Endodermal cell (in vitro differentiated cells): ENCODE measurements around the gene RBMS3. TPM values are rescaled to one million over a fixed set of nuclear protein-coding genes. Genes with fewer than 3 reads are reported as not detected.

Experiments
- DNase-seq: peaks from one replicate; pipeline ENCODE4 v3.0.0-alpha.2; 2017
- H3K27ac ChIP-seq: 2 replicates; pipeline ENCODE4 v1.5.1; 2013; ENCODE audit warnings: mild to moderate bottlenecking, low read depth, low read length, moderate library complexity
- H3K27me3 ChIP-seq: 2 replicates; pipeline ENCODE4 v1.6.1; 2013; ENCODE audit warnings: mild to moderate bottlenecking, low read length, moderate library complexity; ENCODE audit not compliant: insufficient read depth, control insufficient read depth, poor library complexity, severe bottlenecking
- H3K36me3 ChIP-seq: 2 replicates; pipeline ENCODE4 v1.7.0; 2013; ENCODE audit warnings: mild to moderate bottlenecking, low read length, moderate library complexity; ENCODE audit not compliant: control insufficient read depth, insufficient read depth
- H3K4me1 ChIP-seq: one replicate; pipeline ENCODE4 v1.7.0; 2013; ENCODE audit warnings: low read length; ENCODE audit not compliant: control insufficient read depth, insufficient read depth
- H3K4me3 ChIP-seq: 2 replicates; pipeline ENCODE4 v1.5.1; 2013; ENCODE audit warnings: mild to moderate bottlenecking, low read length, moderate library complexity
- H3K9ac ChIP-seq: 2 replicates; pipeline ENCODE4 v1.6.1; 2013; ENCODE audit warnings: mild to moderate bottlenecking, low read length, moderate library complexity; ENCODE audit not compliant: poor library complexity, severe bottlenecking; ENCODE audit errors: extremely low read depth
- H3K9me3 ChIP-seq: 2 replicates; pipeline ENCODE4 v1.6.1; 2013; ENCODE audit warnings: mild to moderate bottlenecking, low read length, moderate library complexity; ENCODE audit not compliant: control insufficient read depth
- H3K27ac Mint-ChIP-seq: 2 replicates; pipeline ENCODE4 v1.8.0; 2020; ENCODE audit warnings: mixed read lengths
- H3K27me3 Mint-ChIP-seq: 2 replicates; pipeline ENCODE4 v1.8.0; 2021; ENCODE audit warnings: mild to moderate bottlenecking, mixed read lengths; ENCODE audit not compliant: insufficient read depth
- H3K36me3 Mint-ChIP-seq: 2 replicates; pipeline ENCODE4 v1.8.0; 2020; ENCODE audit warnings: low read depth, mixed read lengths
- H3K4me1 Mint-ChIP-seq: 2 replicates; pipeline ENCODE4 v1.8.0; 2020; ENCODE audit warnings: mixed read lengths
- H3K4me3 Mint-ChIP-seq: 2 replicates; pipeline ENCODE4 v1.8.0; 2020; ENCODE audit warnings: mild to moderate bottlenecking, moderate library complexity, mixed read lengths
- H3K9me3 Mint-ChIP-seq: 2 replicates; pipeline ENCODE4 v1.8.0; 2020; ENCODE audit warnings: mild to moderate bottlenecking, mixed read lengths
- WGBS, 2 experiments: methylation state at CpG; one replicate each; pipeline versions ENCODE4 v1.1.5 to v1.1.7; 2013; ENCODE audit warnings: missing lambda C conversion rate in 2 of 2, mixed read lengths in 1 of 2; ENCODE audit not compliant: insufficient coverage in 1 of 2, insufficient read length in 1 of 2; 5-methylcytosine and 5-hydroxymethylcytosine counted together
- total RNA-seq, 2 donors: library from RNA; stranded (reverse); fragmentation: NEBNext Ultra II Directional in 1 of 2; extraction: Animal tissue kit (Norgen Biotek cat#: 25700) in 1 of 2; gene quantifications; 2 replicates in 1 of 2; 3 replicates in 1 of 2; pipeline ENCODE4 v1.2.1, GENCODE V29; 2021
- TF ChIP-seq, protein P1 (sequence below): fragments of 200-600 bp; sonication (generic); conservative IDR thresholded peaks from 2 replicates; pipeline ENCODE4 v1.5.0; 2021; ENCODE audit warnings: antibody characterized with exemption, mild to moderate bottlenecking

RBMS3 gene
- total RNA-seq, 2 donors from 2014 or later = 2.0 to 7.3 TPM

DNA sequence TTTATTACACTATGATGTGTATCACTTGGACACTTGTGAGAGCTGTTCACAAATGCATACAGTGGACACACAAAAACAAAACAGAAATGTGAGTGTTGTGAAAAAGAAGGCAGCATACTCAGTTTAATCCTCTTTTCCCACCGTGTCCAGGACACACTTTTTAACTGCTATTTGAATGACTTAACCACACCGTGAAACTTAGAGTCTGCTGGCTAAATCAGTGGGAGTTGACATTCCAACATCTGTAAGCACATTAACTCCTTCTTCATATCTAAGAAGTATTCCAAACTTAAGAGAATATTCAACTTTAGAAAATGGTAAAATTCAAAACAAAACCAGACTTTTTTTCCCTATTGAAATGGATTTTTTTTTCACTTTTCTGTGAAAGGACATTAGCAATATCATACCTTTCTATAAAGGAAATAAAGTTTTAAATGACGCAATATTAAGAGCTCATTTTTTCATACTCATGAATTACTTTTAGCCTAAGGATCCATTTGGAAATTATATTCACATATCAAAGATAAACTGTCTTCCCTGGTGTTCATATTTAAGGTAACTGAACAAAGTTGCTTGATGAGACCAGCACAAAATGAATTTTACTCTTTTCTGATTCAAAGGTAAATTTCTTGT, 316.6 kb downstream of the RBMS3 start:
- Histone ChIP-seq H3K4me3 (no peak overlapping the region), H3K4me1 (no peaks in the 10 kb centered on the region), H3K36me3 (no peaks in the 10 kb centered on the region), H3K27me3 (no peaks in the 10 kb centered on the region), H3K9ac (no peak overlapping the region), H3K9me3 (no peaks in the 10 kb centered on the region), H3K27ac (no peak overlapping the region)
- Mint-ChIP-seq H3K9me3 (no peaks in the 10 kb centered on the region), H3K4me1 (no peaks in the 10 kb centered on the region), H3K4me3 (no peak overlapping the region), H3K36me3 (no peaks in the 10 kb centered on the region), H3K27ac (no peak overlapping the region), H3K27me3 (no peaks in the 10 kb centered on the region)
- DNase-seq = no peak
- 61 to 82% methylated on average over 2 to 3 of the region's 3 CpGs for WGBS, 2 experiments
- TF ChIP-seq, protein P1, sequence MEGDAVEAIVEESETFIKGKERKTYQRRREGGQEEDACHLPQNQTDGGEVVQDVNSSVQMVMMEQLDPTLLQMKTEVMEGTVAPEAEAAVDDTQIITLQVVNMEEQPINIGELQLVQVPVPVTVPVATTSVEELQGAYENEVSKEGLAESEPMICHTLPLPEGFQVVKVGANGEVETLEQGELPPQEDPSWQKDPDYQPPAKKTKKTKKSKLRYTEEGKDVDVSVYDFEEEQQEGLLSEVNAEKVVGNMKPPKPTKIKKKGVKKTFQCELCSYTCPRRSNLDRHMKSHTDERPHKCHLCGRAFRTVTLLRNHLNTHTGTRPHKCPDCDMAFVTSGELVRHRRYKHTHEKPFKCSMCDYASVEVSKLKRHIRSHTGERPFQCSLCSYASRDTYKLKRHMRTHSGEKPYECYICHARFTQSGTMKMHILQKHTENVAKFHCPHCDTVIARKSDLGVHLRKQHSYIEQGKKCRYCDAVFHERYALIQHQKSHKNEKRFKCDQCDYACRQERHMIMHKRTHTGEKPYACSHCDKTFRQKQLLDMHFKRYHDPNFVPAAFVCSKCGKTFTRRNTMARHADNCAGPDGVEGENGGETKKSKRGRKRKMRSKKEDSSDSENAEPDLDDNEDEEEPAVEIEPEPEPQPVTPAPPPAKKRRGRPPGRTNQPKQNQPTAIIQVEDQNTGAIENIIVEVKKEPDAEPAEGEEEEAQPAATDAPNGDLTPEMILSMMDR = no peak

DNA sequence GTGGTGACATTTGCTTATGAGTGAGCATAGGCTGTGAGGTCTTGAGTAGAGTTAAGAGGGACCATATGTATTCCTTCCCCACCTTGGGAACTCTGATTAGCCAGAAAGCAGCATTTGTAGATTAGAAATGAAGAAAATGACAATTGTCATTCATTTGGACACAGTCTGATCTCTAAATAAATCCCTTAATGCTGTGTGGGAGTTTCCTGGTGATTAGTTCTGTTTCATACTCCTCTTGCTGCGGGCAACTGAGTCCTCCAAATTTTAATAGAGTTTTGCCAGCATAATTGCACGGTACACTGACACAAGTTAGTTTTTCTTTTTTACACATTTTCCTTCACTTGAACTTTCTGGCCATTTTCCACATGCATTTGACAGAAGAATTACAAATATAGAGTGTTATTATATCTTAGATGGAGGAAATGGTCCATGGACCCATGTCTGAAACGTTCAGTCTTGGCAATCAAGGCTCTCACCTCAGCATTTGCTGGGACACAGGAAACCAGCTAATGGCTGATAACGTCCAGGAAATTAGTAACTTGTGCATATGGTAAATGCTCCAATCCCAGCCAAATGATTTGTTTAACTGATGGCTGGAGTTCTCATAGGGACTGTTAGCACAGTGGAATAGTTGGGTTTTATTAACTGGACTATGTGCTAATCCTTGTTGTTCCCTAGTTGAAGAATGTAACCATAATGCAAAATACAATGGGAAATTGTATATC, 321.2 kb downstream of the RBMS3 start:
- Histone ChIP-seq H3K36me3 (no peaks in the 10 kb centered on the region), H3K4me1 (no peaks in the 10 kb centered on the region), H3K27ac (no peak overlapping the region), H3K4me3 (no peak overlapping the region), H3K9me3 (no peaks in the 10 kb centered on the region), H3K27me3 (no peaks in the 10 kb centered on the region), H3K9ac (no peak overlapping the region)
- no peaks in the 10 kb centered on the region for H3K9me3 Mint-ChIP-seq
- no peak for DNase-seq
- WGBS, 2 experiments = 64 to 84% methylated on average over 3 to 4 of the region's 4 CpGs
- H3K27ac Mint-ChIP-seq = no peak overlapping the region
- no peaks in the 10 kb centered on the region for H3K36me3 Mint-ChIP-seq
- H3K27me3 Mint-ChIP-seq = no peaks in the 10 kb centered on the region
- TF ChIP-seq, protein P1 = no peak
- no peak overlapping the region for H3K4me3 Mint-ChIP-seq
- no peaks in the 10 kb centered on the region for H3K4me1 Mint-ChIP-seq

DNA sequence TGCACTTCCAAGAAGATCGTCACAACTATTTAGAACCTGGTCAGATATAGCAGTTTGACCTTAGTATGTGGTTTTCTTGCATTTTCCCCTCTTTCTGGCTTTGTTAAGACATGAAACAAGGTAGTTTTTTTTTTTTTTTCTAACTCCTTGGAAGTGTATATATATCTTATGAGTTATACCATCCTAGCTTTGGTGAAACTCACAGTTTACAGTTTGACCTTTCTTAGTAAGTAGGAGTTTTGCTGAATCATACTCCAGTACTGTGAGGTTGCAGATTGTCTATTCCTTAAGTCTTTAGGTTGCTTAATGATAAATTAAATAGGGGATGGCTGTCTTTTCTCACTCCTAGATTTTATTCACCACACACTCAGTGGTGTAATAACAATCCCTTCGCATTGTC, 325.0 kb downstream of the RBMS3 start:
- no peak overlapping the region for H3K4me3 Mint-ChIP-seq
- H3K27ac Mint-ChIP-seq = no peak overlapping the region

More for the DNA sequence above, 325.0 kb downstream of the RBMS3 start:
- no peaks in the 10 kb centered on the region for H3K36me3 ChIP-seq
- H3K27ac ChIP-seq = no peak overlapping the region
- H3K36me3 Mint-ChIP-seq = no peaks in the 10 kb centered on the region
- no peak for DNase-seq
- H3K9me3 ChIP-seq = no peaks in the 10 kb centered on the region
- no peaks in the 10 kb centered on the region for H3K4me1 ChIP-seq
- no peaks in the 10 kb centered on the region for H3K27me3 Mint-ChIP-seq
- TF ChIP-seq, protein P1 = no peak
- 83 to 85% methylated on average over 1 to 2 of the region's 2 CpGs for WGBS, 2 experiments
- no peaks in the 10 kb centered on the region for H3K9me3 Mint-ChIP-seq
- H3K27me3 ChIP-seq = no peaks in the 10 kb centered on the region
- H3K4me1 Mint-ChIP-seq = no peaks in the 10 kb centered on the region
- H3K4me3 ChIP-seq = no peak overlapping the region
- no peak overlapping the region for H3K9ac ChIP-seq
